ENCODE measurements around the gene LCLAT1.

The LCLAT1 gene

DNA sequence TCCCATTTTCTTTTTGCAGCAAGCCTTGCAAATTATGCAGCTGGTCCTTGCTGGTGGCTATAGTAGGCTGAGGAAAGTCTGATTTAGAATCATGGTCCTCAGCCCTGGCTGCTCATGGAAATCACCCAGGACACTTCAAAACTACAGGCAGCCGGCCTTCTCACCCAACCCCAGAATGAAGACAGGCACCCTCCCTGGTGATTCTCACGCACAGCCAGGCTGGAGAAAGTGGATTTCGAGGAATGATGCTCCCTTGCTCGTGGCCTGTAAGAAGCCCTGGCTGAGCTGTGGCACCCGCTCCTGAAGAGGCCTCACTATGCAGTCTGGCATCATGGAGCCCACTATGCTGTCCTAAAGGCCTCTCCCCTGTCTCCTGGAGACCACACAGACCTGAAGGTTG is 202.8 kb downstream of the LCLAT1 start:
- DNase-seq: no peak

DNA sequence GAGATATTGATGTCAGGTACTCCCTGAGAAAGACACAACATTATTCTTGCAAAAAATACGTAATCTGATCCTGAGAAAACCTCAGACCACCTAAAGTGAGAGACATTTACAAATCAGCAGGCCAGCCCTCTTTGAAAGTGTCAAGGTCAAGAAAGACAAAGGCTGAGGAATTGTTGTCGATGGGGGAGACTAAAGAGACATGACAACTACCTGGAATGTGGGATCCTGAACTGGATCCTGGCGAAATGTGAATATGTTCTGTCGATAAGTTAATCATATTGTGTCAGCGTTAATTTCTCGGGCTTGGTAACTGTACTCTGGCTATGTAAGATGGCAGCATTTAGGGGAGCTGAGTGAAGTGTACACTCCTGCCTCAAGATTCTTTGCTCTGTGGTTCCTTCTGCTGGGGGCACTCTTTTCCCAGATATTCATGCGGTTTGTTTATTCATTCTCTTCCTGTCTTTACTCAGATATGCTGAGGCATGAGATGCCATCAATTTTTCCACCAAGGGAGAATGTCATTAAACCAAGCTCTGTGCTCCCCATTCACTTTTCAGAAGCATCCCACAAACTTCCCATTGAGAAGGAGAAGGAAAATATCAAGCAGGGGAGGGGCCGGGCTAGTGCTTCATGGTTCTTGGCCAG is 205.3 kb downstream of the LCLAT1 start:
- no peak for DNase-seq

DNA sequence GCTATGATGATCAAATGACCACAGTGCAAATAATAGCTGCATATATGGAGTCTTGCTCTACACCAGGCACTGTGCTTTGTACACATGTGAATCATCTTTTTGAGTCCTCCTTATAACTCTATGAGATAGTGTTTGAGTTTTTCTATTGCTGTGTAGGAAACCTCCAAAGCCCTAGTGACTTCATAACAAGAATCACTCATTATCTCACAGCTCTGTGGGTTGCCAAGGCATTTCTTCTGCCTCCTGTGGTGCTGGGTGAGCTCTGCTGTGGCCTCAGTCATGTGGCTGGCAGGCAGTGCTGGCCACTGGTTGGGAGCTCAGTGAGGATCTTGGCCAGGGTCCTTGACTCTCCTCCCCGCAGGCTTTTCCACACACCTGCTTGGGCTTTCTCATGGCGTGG is 206.8 kb downstream of the LCLAT1 start:
- no peak for DNase-seq

DNA sequence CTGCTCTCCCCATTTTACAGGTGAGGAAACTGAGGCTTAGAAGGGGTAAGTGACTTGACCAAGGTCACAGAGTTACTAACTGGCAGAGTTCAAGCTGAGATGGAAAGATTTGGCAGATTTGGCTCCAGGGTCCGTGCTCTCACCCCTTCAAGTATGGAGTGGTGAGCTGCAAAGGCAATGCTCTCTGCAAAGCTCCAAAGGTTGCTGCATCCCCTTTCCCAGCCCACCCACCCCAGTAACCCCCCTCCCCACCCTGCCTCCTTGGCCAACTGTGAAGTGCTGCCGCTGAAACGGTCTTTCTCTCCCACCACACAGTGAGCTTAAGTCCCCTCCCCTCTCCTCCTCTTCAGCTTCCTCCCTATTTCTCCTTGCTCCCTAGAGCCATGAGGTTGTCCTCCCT is 207.4 kb downstream of the LCLAT1 start:
- no peak for DNase-seq

DNA sequence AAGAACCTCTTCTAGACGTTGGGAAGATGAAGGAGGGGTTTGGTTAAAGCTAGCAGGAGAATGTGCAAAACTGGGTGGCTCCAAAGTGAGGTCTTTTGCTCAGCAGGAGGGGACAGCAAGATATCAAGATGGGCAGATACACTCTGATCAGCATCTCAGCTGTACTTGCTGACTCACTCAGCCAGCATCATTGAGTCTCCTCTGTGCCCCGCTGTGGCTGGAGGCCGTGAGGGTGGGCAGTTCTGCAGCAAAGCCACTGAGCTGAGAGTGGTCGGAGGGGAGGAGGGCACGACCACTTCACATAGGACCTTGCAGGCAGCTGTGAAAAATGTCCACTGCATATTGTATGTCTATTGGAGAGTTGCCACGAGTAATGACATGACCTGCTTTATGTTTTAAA is 208.2 kb downstream of the LCLAT1 start:
- no peak for DNase-seq

DNA sequence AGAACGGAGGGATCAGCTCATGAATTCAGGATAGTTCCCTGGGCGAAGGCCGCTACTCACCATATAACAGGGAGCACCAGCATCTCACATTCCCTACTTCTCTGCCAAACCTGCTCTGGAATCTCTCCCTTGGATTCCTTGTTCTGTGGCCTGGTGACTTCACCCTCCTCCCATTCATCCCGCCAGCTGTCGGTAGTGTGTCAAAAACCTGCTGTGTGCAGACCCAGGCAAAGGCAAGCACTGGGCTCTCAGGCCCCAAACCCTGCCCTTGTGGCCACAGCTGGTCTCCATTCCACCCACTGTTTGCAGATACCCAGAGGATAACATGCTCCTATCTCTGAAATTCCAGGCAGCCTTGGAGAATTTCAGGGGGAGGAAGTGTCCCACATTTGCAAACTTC is 208.6 kb downstream of the LCLAT1 start:
- no peak for DNase-seq

DNA sequence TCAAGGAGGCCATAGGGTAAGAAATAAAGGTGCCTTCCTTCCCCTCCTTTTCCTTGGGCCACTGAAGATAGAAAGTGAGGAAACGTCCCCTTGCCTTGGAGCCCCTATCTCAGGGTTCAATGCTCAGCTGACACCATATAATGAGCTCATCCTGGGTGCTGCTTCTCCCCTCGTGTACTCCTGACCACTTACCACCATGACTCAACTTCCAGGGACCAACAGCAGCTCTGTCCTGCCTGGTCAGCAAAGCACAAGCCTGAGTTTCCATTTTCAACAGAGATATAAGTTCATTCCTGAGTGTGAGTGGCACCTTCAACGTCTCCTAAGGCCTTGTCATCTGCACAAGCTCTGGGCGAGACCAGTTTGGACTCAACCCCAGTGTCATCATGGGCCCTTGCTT is 209.0 kb downstream of the LCLAT1 start:
- DNase-seq: no peak

DNA sequence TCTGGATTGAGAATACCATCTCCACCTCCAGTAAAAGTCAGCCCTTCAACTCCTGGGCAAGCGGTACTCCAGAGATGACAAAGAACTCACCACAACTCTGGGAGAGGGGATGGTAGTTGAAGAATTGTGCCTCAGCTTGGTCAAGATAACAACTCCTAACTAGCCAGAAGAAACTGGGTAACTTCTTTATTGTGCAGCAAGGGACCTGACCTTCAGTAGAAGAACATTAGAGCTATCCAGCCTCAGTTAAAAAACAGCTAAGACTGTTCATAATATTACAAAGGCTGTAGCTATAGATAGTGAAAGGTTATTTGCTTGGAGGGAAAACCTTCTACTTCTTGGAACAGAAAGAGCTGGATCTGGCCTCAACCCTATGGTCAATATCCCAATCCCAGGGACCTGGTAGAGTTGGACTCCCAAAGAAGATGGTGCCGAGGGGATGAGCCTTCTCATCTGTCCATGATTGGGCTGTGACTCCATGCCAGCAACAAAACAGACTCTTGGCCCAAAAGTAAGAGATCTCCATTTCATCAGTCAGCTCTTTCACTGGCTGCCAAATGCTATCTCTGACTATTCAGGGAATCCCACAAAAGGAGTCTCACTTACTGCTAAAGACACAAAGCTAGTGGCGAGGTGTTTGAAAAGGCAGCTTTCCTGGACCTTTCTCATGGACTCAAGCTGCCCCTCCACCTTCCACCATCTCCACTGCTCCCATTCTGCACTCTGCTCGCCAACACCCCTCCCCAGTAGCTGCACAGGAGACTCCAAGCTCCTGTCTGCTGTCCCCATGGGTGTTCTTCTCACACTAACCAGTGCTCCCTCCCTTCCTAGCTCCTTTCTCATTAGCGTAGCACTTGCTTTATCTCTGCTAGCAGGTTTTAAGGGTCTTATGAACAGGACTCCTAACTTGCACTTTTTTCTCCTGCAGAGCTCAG is 214.4 kb downstream of the LCLAT1 start:
- no peak for DNase-seq

DNA sequence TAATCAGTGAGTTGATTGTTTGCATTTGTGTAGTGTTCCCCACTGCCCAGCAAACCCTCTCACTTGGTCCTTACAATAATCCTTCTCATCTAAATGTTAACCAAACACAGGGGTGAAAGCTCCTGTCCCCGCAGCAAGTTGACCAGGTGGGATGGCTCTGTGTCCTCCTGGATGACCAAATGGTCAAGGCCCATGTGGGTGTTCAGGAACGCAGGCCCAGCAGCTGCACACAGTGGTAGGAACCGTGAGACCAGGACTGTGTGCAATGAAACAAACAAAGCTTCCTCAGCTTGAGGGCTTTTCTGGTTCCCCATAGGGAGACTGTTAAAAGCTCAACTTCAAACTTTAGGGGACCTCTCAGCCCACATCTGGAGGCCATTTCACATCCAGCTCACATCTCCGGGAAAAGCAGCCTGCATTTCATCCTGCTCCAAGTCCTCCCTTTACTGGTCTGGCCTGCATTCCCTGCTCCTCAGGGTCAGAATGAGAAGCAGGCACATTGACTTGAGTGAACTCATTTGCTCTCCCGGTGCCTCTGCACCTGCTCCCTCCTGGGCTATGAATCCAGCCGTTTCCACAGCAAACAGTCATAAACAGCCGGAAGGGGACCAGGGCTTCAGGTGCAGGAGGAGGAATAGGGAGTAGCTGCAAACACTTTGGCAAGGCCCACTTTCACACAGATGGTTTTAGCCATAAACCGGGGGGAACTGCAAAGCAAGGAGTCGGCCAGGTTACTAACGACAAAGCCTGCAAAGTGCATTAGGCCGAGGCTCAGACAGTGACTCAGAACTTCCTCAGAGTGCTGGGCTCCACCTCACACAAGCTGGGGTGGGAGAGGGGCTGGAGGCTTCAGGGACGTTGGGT is 215.5 kb downstream of the LCLAT1 start:
- DNase-seq: no peak

DNA sequence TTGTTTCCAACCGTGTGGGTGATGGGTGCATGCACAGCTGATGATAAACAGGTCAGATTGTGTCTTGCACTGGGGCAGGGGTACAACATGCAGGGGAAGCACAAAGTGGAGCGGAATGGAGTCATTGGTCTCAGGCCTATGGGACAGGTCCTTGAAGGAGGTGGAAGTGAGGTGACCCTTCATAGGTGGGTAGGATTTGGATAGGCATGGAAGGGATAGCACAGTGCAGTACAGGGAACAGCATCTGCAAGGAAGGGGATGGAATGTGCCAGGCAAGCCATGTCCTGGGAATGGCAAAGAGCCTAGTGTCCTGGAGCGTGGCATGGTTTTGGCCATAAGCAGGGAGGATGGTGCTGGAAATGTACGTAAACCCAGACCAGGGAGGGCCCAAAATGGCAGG is 216.3 kb downstream of the LCLAT1 start:
- DNase-seq: no peak

DNA sequence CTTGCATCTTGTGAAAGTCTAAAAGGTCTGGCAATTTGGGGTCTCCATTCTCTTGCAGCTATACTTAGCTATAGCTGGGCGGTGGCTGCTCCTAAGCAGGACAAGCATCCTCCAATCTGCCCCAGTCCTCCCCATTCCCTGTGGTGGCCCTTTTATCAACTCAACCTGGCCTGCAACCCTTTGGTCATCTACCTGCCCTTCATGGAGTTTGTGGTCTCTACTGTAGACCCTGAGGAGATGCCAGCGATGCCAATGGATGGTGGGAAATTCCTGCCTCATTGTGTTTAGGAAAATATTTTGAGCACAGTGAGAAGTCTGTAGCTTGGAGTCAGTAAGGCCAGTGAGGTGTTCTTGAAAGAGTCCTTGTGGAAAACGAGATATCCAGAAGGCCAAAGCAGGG is 216.8 kb downstream of the LCLAT1 start:
- no peak for DNase-seq

DNA sequence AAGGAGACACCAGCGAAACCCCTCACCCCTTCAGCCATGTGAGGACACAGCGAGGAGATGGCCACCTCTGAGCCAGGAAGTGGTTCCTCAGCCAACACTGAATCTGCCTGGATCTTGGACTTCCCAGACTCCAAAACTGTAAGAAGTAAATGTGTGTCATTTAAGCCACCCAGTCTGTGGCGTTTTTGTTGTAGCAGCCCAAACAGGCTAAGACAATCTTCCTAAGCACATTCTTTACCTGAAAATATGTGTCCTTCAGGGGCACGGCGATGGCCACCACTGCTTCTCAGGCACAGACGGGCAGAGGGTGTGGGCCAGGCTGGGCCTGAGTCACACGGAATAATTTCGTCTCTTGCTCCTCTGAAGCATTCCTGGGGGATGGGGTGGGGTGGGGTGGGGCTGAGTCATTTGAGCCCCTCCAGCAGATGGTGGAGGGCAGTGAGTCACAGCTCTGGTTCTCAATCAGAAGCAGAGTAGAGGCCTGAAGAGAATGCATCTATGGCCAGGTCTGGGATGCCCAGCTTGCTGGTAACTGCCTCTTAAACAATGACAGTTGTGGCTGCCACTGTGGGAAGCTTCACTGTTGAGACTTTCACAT is 217.8 kb downstream of the LCLAT1 start:
- no peak for DNase-seq

DNA sequence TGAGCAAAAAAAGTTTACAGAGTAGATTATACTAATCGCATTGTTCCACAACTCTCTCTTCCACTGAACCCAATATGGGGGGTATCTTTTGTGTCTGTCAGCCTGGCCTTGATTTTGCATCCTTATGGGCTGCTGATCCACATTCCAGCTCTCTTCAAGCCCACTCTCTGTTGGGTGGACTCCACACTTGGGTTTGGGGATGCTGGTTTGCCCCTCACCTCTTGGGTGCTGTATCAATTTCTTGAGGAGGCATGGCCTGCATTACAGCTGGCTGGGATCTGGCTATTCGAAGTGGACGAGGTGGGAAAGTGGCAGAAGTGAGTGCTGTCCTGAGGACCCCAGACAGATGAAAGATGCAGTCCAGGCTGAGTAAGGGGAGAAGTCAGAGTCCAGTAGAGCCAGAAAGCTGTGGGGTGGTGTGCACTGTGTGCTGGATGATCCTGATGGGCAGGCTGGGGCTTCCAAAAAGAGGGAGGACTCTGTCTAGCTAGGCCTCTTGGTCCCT is 218.8 kb downstream of the LCLAT1 start:
- no peak for DNase-seq

DNA sequence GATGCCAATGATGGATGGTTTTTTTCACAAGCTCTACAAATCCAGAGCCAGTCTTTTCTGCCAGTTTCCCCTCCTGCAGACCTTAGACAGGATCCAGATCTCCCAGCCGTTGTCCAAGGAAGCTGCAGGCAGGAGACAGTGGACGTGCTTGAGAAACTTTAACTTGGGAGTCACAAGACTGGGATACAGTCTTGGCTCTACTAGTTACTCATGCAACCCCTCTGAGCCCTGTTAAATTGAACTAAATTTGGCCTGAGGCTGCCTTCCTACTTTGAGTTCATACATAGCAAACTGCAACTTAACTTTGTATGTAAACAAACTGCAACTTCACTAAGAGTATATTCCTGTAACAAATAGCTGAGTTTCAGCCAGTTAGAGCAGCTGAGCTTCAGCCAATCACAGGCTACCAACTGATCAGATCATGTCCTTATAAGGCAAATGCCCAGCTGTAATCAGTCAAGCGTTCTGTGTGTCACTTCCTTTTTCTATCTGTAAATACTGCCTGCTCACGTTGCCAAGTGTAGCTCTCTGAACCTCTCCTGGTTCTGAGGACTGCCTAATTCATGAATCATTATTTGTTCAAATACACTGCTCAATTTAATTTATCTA is 219.3 kb downstream of the LCLAT1 start:
- DNase-seq: no peak

DNA sequence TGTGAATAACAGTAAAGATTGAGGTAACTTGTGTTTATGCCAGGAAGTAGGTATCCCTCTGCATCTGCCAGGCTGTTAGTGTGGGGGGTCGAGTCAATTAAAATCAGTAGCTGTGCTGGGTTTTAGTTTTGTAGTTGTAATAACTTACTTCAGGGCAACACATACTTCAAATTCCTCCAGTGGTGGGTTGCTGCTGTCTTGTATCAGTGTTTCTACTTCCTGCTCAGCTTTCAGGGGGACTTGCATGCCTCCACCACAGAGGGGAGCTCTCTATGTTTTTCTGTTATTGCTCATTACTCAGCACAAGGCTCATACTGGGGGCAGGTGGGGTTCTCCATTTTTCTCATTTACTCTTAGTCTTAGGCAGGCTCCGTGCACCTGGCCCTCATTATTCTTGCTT is 223.4 kb downstream of the LCLAT1 start:
- DNase-seq: no peak

DNA sequence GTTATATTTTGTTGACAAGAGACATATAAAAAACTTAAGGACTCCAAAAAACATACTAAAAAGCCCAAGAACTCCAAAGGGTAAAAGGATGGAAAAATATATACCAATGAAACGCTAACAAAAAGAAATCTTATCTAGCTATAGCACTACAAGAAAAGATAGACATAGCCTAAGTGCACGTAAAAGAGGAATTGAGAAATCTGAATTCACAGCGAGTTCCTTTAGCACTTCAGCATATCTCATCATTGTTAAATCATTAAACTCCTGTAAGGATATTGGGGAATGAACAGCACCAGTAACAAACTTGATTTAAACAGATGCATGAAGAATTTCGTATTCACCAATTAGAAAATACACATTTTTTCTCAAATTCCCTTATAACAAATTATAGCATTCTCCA is 226.1 kb downstream of the LCLAT1 start:
- no peak for DNase-seq

DNA sequence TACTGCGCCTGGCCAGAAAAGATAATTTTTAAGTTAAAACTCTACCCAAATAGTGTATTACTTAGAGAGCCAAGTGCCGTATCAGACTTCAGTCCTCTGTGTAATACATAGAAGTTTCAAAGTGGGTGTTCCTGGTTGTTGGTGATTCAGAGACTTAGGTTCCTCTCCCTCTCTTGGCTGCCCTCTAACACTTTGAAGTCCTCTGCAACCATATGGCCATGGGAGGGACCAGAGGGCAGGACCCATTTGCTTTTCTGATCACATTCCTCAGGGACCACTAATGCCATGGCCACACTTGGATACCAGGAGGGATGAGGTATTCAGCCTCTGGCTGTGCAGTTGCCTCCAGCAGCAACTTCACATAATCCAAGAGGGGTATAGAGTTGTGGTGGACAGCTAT is 228.7 kb downstream of the LCLAT1 start:
- DNase-seq: no peak

DNA sequence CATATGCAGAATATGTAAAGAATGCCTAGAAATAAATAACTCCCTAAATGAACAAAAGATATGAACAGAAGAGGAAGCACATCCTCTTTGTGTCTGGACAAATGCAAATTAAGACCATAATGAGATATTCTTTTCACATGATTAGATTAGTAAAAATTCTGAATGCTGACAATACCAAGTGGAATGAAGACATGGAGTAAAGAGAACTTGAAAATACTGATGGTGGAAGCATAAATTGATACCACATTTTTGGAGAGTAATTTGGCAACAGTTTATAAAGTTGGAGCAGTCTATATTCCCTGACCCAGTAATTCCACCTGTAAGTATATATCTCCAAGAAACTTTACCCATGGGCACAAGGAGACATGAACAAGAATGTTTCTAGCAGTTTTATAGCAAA is 230.2 kb downstream of the LCLAT1 start:
- DNase-seq: no peak

DNA sequence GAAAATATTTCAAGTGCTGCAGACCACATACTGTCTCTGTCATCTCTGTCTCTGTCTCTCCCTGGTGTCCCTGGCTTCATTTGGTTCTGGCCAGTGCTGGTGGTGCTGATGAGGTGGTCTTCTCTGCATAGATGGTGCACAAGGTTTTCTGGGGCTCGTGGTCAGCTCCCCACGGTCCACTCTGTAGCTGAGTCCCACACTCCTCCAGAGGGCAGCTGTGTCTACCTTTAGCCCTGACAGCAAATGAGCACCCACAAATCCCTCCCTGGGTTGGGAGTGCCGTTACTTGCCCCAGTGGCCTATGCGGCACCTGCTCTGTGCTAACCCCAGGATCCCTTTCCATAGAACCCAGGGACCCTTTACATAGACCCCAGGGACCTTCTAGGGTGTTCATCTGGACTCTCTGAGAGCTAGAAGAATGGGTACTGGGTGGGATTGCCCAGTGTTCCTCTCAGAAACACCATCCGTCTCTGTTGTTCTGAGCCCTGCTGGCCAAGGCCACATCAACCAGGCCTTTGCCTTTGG is 230.9 kb downstream of the LCLAT1 start:
- no peak for DNase-seq

DNA sequence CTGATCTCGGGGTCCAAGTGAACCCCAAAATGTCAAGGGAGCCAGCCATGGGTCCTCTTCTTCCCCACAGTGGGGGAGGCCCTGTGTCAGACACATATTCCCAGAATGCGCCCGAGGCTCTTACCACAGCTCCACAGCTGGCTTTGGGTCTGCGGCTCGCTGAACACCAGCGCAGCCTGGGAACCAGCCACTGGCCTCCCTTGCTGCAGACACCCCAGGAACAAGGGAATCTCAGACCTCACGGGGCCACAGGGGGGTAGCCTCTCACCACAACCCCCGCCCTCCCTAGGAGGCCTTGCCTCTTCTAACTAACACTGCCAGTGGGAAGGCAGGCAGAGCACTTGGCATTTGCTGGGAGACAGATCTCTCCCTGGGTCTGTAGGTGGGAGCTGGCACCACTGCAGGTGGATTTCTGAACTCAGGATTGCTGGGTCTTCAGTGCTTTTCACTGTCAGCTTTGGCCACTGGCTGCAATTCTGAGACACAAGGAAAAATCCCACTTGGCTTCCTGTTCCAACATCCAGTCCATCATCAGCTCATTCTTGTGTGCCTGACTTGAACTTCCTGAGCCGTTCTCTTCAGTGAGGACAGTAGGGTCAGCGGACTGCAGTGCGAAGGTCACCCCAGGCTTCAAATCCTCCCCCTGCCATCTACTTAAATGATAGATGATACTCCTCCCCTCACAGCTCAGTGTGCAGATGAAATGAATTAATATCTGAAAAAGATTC is 231.5 kb downstream of the LCLAT1 start:
- no peak for DNase-seq

DNA sequence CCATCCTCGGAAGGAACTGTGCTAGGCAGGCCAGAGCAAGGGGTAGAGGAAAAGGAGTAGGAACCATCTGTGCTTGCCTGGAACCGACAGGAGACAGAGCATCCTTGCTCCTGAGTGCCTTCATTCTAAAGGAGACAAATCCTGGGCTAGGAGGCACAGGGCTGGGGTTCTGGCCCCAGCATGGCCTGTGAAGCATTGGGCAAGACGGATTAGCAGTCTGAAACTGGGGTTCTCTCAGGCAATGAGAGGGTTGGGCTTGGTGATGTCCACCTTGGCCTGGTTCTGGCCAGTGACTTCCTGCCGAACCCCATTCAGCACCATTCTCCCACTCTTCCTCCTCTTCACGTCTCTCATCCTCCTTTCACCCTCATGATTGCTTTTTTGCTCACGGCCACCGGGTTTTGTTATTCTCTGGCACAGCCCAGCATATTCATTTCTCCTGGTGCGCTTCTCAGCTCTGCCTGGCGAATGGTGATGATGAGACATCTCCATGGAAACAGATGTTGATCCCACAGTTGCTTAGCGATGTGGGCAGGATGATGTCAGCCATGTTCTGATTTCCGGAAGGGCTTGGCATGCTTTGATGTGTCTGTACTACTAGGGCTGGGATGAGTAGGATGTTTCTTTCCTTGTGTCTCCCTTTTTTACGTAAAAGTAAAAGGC is 232.5 kb downstream of the LCLAT1 start:
- no peak for DNase-seq

Measured in NCI-H187 treated with DMSO at 0.1 percent for 48 hours (cell line).